Measurements from ENCODE around the gene LAMA3. TPM values are rescaled to one million over a fixed set of nuclear protein-coding genes. Genes with fewer than 3 reads are reported as not detected.

The LAMA3 gene
- total RNA-seq, 4 donors from 2014 or later, result 46.3 to 80.6 (median 67.1) TPM

DNA sequence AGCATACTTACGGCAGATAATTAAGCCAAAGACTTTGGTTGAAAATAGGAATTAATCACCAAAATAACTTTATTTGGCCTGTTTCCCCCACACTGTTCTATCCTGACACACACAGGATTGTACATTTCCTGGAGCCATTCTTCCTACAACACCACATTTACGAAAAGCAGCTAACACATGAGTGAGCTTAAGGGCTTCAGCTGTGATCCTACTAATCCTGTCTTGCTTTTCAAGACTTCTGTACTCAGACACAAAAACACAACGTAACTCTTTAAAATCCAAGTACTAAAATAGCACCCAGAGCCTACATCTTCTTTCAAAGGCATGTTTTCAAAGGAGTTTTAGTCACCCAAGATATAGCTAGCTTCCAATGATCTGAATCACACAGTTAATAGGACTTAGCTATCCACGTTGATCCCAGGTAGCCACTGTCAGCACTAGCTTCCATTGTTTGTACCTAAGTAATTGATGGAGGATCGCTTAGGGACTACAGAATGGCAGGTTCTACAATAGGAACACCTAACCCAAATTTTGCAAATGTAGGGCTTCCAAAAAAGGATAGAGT, 282.5 kb downstream of the LAMA3 start:
- Histone ChIP-seq H3K4me3 (no peak overlapping the region), H3K27ac (no peak overlapping the region)
- 83 to 84% methylated on average over 5 of the region's 5 CpGs for WGBS, 2 donors

DNA sequence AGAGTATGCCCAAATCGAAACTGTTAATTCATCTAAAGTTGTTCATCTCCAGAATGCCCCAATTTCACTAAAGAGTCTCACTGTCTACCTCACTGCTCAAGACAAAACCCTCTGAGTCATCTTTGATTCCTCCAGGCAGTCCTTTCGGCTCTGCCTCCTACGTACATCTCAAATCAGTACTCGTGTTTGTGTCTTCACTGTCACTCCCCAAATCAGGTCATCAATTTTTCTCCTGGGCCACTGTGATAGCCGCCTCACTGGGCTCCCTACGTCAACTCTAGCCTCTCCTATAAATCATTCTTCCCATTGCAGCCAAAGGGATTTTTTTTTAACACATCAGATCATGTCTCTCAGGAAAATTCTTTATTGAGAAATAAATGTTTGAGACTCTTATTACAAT, 283.2 kb downstream of the LAMA3 start:
- WGBS, 2 donors, result 66 to 72% methylated on average over 6 of the region's 6 CpGs
- Histone ChIP-seq H3K36me3 (no peaks in the 10 kb centered on the region), H3K27ac (no peak overlapping the region), H3K27me3 (no peaks in the 10 kb centered on the region), H3K9me3 (no peaks in the 10 kb centered on the region), H3K4me1 (peaks cover 0 to 8% (median 0%) of the 10 kb centered on the region in 4 donors), H3K4me3 (no peak overlapping the region)
- no peak for DNase-seq (ENCODE audit: low spot score in 2 of 2)
- TF ChIP-seq, protein P1, sequence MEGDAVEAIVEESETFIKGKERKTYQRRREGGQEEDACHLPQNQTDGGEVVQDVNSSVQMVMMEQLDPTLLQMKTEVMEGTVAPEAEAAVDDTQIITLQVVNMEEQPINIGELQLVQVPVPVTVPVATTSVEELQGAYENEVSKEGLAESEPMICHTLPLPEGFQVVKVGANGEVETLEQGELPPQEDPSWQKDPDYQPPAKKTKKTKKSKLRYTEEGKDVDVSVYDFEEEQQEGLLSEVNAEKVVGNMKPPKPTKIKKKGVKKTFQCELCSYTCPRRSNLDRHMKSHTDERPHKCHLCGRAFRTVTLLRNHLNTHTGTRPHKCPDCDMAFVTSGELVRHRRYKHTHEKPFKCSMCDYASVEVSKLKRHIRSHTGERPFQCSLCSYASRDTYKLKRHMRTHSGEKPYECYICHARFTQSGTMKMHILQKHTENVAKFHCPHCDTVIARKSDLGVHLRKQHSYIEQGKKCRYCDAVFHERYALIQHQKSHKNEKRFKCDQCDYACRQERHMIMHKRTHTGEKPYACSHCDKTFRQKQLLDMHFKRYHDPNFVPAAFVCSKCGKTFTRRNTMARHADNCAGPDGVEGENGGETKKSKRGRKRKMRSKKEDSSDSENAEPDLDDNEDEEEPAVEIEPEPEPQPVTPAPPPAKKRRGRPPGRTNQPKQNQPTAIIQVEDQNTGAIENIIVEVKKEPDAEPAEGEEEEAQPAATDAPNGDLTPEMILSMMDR (IDR thresholded peaks at IDR 0.05), result no peak
- TF ChIP-seq EP300 (IDR thresholded peaks at IDR 0.05) (no peak), POLR2A (IDR thresholded peaks at IDR 0.05) (no peak)

More for the DNA sequence above, 282.5 kb downstream of the LAMA3 start:
- no peaks in the 10 kb centered on the region for H3K27me3 ChIP-seq
- peaks cover 0 to 8% (median 0%) of the 10 kb centered on the region in 4 donors for H3K4me1 ChIP-seq
- no peaks in the 10 kb centered on the region for H3K9me3 ChIP-seq
- DNase-seq (ENCODE audit: low spot score in 2 of 2), result no peak
- H3K36me3 ChIP-seq, result no peaks in the 10 kb centered on the region
- TF ChIP-seq, protein P1 (IDR thresholded peaks at IDR 0.05), result no peak
- no peak for TF ChIP-seq POLR2A (IDR thresholded peaks at IDR 0.05)
- no peak for TF ChIP-seq EP300 (IDR thresholded peaks at IDR 0.05)

DNA sequence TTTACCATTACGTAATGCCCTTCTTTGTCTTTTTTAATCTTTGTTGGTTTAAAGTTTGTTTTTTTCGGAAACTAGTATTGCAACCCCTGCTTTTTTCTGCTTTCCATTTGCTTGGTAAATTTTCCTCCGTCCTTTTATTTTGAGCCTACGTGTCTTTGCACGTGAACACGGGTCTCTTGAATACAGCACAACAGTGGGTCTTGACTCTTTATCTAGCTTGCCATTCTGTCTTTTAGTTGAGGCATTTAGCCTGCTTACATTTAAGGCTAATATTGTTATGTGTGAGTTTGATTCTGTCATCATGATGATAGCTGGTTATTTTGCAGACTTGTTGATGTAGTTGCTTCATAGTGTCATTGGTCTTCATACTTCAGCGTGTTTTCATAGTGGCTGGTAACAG, 287.9 kb downstream of the LAMA3 start:
- Histone ChIP-seq H3K9me3 (no peaks in the 10 kb centered on the region), H3K27ac (no peak overlapping the region), H3K36me3 (no peaks in the 10 kb centered on the region), H3K4me3 (no peak overlapping the region), H3K27me3 (no peaks in the 10 kb centered on the region), H3K4me1 (peaks cover 0 to 8% (median 4%) of the 10 kb centered on the region in 4 donors)
- DNase-seq (ENCODE audit: low spot score in 2 of 2), result no peak
- TF ChIP-seq POLR2A (IDR thresholded peaks at IDR 0.05), result no peak
- 94 to 98% methylated on average over 7 of the region's 7 CpGs for WGBS, 2 donors

DNA sequence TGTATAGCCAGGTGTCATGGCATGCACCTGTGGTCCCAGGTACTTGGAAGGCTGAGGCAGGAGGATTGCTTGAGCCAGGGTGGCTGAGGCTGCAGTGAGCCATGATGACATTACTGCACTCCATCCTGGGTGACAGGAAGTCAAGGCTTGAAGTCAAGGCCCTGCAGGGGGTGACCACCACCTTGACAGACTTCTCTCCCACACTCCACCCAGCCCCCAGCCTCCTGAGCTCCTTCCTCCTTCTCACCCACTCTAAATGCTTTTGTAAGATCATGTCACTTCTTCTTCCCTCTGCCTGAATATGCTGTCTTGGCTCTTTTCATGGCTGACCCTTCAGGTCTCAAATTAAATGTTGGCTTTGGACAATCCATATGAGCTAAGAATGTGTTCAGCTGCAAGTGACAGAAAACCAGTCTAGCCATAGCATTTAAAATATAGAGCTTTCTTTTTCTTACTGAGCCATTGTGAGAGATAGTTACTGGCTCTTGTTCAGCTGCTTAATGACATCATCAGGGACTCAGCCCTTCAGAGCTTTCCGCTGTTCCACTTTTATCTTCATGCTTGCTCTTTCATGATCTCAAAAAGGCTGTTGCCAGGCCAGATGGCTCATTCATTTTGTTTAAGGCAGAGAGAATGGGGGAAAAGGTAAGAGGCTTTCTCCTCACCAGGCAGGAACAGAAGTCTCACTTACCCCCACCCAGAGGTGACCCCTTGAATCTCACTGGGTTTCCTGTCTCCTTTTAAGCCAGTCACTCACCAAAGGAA, 288.6 kb downstream of the LAMA3 start:
- Histone ChIP-seq H3K27ac (no peak overlapping the region), H3K36me3 (no peaks in the 10 kb centered on the region), H3K4me1 (peaks cover 0 to 16% (median 6%) of the 10 kb centered on the region in 4 donors), H3K9me3 (no peaks in the 10 kb centered on the region), H3K27me3 (no peaks in the 10 kb centered on the region), H3K4me3 (no peak overlapping the region)
- DNase-seq (ENCODE audit: low spot score in 2 of 2), result no peak
- 55 to 73% methylated on average over 1 of the region's 1 CpG for WGBS, 2 donors
- no peak for TF ChIP-seq POLR2A (IDR thresholded peaks at IDR 0.05)
- TF ChIP-seq EP300 (IDR thresholded peaks at IDR 0.05), result no peak
- TF ChIP-seq, protein P1 (IDR thresholded peaks at IDR 0.05), result no peak

DNA sequence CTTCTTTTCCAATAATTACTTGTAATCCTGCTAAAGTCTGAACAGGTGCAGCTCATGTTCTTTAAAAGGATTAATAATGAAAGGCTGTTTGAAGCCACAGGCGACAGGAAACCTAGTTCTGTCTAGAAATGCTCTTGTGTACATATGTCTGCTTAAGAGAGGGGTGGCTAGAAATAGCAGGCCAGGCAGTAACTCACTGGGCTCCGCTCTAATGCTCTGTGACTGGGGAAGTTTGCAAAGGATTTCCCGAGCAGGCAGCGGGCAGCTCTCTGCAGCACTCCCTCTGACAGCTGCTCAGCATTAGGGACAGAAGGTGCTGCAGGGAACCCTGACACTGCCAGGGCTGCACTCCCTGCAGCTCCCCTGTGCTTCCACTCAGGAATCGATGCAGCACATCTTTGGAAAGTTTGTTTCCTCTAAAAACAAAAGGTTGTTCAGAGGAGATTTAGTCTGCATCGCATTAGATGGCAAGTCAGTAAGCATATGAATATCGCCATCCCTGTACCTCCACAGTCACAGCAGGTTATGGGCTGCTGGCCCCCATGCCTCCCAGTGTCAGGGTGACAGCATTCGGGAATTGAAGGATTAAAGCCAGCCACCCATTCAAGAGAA, 292.2 kb downstream of the LAMA3 start:
- 75 to 77% methylated on average over 8 of the region's 8 CpGs for WGBS, 2 donors
- Histone ChIP-seq H3K36me3 (no peaks in the 10 kb centered on the region), H3K4me1 (peaks cover 0 to 17% (median 6%) of the 10 kb centered on the region in 4 donors), H3K27ac (no peak overlapping the region), H3K4me3 (no peak overlapping the region), H3K9me3 (no peaks in the 10 kb centered on the region), H3K27me3 (no peaks in the 10 kb centered on the region)
- no peak for TF ChIP-seq EP300 (IDR thresholded peaks at IDR 0.05)
- TF ChIP-seq, protein P1 (IDR thresholded peaks at IDR 0.05), result no peak
- no peak for TF ChIP-seq POLR2A (IDR thresholded peaks at IDR 0.05)
- DNase-seq (ENCODE audit: low spot score in 2 of 2), result no peak

All from tibial nerve (tissue), 4 donors.